ENCODE measurements around the gene PPP1R9A. TPM values are rescaled to one million over a fixed set of nuclear protein-coding genes. Genes with fewer than 3 reads are reported as not detected.

The PPP1R9A gene
- total RNA-seq, 1 donor from 2014 or later = 14.1 TPM

DNA sequence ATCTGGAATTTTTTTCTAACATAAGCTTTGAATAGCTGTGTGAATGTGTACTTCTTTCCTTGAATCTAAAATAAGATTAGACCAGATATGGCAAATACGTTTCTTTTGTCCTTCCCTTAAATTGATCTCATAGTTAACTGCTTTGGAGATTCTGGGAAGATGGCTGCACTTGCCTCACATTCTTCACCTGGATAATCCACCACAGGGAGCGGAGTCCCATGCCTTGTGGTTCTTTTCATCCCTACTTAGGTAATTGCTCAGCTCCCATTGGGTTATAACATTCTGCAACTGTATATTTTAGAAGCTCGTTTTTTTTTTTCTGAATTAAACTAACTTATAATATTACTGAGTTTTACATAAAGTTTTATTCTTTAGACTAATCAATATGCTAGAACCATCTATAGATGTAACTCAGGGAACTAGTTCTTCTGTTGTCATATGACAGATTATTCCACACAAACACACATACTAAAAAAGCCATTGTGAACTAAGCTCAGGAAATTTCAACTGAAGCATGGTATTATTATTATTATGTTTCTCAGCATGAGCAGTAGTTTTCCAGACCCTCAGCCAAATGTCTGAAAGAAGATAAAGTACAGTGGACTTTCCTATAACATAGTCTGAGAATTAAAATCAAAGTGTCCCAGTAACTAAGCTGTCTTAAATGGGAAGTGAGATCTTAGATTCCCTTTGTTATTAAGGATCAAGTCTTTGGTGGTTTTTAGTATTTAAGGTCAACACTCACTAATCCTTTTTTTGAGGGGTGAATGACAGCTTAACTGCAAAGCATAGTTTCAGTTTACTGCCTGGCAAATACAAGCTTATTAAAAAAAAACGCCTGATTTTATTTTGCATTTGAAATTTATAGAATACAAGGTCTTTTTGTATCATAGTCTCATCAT lies 182.3 kb downstream of the PPP1R9A start:
- TF ChIP-seq, protein P1, sequence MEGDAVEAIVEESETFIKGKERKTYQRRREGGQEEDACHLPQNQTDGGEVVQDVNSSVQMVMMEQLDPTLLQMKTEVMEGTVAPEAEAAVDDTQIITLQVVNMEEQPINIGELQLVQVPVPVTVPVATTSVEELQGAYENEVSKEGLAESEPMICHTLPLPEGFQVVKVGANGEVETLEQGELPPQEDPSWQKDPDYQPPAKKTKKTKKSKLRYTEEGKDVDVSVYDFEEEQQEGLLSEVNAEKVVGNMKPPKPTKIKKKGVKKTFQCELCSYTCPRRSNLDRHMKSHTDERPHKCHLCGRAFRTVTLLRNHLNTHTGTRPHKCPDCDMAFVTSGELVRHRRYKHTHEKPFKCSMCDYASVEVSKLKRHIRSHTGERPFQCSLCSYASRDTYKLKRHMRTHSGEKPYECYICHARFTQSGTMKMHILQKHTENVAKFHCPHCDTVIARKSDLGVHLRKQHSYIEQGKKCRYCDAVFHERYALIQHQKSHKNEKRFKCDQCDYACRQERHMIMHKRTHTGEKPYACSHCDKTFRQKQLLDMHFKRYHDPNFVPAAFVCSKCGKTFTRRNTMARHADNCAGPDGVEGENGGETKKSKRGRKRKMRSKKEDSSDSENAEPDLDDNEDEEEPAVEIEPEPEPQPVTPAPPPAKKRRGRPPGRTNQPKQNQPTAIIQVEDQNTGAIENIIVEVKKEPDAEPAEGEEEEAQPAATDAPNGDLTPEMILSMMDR (conservative IDR thresholded peaks at IDR 0.05; ENCODE audit: low read depth, low read length) = no peak
- H3K4me3 ChIP-seq (ENCODE audit: low read depth, low read length) = no peak overlapping the region
- DNase-seq (ENCODE audit: low read depth) = no peak

DNA sequence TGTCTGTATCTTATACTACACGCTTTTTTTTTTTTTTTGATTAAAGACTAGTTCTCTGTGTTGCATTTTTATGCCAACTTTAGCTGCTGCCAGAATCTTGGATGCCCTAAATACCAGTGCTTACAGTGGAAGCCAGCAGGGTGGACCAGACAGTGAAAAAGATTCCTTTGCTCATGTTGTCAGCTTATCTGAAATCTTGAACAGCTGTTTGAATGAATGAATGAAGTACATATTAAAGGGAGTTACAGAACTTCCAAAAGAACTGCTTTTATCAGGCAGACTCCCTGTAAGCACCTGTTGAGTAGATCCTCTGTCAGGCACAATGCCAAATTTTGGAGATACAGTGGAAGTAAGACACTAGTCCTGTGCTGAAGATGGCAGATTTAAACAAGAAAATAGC lies 184.9 kb downstream of the PPP1R9A start:
- H3K4me3 ChIP-seq (ENCODE audit: low read depth, low read length) = no peak overlapping the region
- TF ChIP-seq, protein P1 (conservative IDR thresholded peaks at IDR 0.05; ENCODE audit: low read depth, low read length) = no peak

GRCh38 chr7:95095259-95095965 lies 188.0 kb downstream of the PPP1R9A start:
- TF ChIP-seq, protein P1 (conservative IDR thresholded peaks at IDR 0.05; ENCODE audit: low read depth, low read length) = no peak
- DNase-seq (ENCODE audit: low read depth) = no peak
- no peak overlapping the region for H3K4me3 ChIP-seq (ENCODE audit: low read depth, low read length)

More for the DNA sequence above, 184.9 kb downstream of the PPP1R9A start:
- no peak for DNase-seq (ENCODE audit: low read depth)

- DNase-seq (ENCODE audit: low read depth) = no peak
- TF ChIP-seq, protein P1 (conservative IDR thresholded peaks at IDR 0.05; ENCODE audit: low read depth, low read length) = no peak
- no peak overlapping the region for H3K4me3 ChIP-seq (ENCODE audit: low read depth, low read length)
Measured at GRCh38 chr7:95095966-95096540, 188.7 kb downstream of the PPP1R9A start.

DNA sequence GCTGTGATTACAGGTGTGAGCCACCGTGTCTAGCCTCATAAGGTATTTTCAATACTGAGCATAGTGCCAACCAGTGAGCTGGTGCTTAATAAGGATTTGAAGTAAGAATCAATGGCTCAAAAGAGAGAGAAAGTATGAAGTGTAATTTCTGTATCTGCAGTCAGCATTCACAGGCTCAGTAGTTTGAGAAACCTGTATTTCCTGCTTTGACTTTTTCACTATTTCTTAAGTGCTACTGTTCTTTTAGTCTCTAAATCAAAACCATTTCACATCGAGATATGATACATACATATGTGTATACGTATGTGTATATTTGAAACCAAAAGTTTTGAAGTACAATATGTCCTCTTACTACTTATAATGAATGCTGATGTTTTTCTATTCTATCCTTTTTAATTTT lies 189.9 kb downstream of the PPP1R9A start:
- DNase-seq (ENCODE audit: low read depth) = no peak
- TF ChIP-seq, protein P1 (conservative IDR thresholded peaks at IDR 0.05; ENCODE audit: low read depth, low read length) = no peak
- no peak overlapping the region for H3K4me3 ChIP-seq (ENCODE audit: low read depth, low read length)

DNA sequence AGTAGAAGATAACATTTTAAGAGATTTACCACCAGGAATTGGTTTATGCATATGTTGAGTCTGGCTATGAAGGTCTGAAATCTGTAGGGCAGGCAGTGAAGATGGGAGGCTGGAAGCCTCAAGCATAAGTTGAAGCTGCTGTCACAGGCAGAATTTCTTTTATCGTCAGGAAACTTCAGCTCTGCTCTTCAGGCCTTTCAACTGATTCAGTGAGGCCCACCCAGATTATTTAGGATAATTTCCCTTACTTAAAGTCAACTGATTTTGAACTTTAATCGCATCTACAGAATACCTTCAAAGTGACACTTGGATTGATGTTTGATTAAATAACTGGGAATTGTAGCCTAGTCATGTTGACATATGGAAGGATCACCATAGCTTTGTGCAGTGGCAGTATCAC lies 190.5 kb downstream of the PPP1R9A start:
- TF ChIP-seq, protein P1 (conservative IDR thresholded peaks at IDR 0.05; ENCODE audit: low read depth, low read length) = no peak
- no peak overlapping the region for H3K4me3 ChIP-seq (ENCODE audit: low read depth, low read length)
- no peak for DNase-seq (ENCODE audit: low read depth)
